B cell (primary cell): ENCODE measurements around the gene ERICH3.

Experiments
- EZH2 ChIP-seq: IDR thresholded peaks from 2 replicates; pipeline ENCODE4 v1.6.1; 2012; ENCODE audit warnings: borderline replicate concordance, low read depth, mild to moderate bottlenecking, moderate library complexity, low read length; ENCODE audit not compliant: insufficient read depth, poor library complexity, severe bottlenecking
- TF ChIP-seq, protein P1 (sequence below): fragments of 200-600 bp; IDR thresholded peaks from one replicate; pipeline ENCODE4 v1.8.0; 2022; ENCODE audit warnings: antibody characterized with exemption, mild to moderate bottlenecking

- no peak for TF ChIP-seq EZH2
- TF ChIP-seq, protein P1, sequence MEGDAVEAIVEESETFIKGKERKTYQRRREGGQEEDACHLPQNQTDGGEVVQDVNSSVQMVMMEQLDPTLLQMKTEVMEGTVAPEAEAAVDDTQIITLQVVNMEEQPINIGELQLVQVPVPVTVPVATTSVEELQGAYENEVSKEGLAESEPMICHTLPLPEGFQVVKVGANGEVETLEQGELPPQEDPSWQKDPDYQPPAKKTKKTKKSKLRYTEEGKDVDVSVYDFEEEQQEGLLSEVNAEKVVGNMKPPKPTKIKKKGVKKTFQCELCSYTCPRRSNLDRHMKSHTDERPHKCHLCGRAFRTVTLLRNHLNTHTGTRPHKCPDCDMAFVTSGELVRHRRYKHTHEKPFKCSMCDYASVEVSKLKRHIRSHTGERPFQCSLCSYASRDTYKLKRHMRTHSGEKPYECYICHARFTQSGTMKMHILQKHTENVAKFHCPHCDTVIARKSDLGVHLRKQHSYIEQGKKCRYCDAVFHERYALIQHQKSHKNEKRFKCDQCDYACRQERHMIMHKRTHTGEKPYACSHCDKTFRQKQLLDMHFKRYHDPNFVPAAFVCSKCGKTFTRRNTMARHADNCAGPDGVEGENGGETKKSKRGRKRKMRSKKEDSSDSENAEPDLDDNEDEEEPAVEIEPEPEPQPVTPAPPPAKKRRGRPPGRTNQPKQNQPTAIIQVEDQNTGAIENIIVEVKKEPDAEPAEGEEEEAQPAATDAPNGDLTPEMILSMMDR, result no peak
Measured at GRCh38 chr1:74586253-74586897, 87.2 kb downstream of the ERICH3 start.
